Vagina (tissue), 2 donors: Measurements from ENCODE around the gene RPS6KC1. TPM values are rescaled to one million over a fixed set of nuclear protein-coding genes. Genes with fewer than 3 reads are reported as not detected.

Experiments
- DNase-seq, 2 donors: peaks; one replicate each; pipeline ENCODE4 v3.0.0-alpha.2; 2017; ENCODE audit errors: extremely low spot score in 2 of 2
- H3K27ac ChIP-seq: fragments of 200-600 bp; sonication (generic); one replicate; pipeline ENCODE4 v1.5.1; 2019
- H3K27me3 ChIP-seq: fragments of 200-600 bp; sonication (generic); one replicate; pipeline ENCODE4 v1.5.1; 2019
- H3K36me3 ChIP-seq, 2 donors: fragments of 200-600 bp; sonication (generic); one replicate each; pipeline ENCODE4 v1.5.1; 2017 to 2019
- H3K4me1 ChIP-seq: fragments of 200-600 bp; sonication (generic); one replicate; pipeline ENCODE4 v1.5.1; 2019
- H3K4me3 ChIP-seq, 2 donors: fragments of 200-600 bp; sonication (generic); 1 replicate in 1 of 2; 2 replicates in 1 of 2; pipeline ENCODE4 v1.5.1; 2016 to 2019
- H3K9me3 ChIP-seq: fragments of 200-600 bp; sonication (generic); one replicate; pipeline ENCODE4 v1.5.1; 2019
- POLR2A ChIP-seq, 2 donors: fragments of 450-650 bp; IDR thresholded peaks; one replicate each; pipeline ENCODE4 v1.6.1; 2017; ENCODE audit warnings: antibody characterized with exemption in 2 of 2, mild to moderate bottlenecking in 2 of 2, moderate library complexity in 2 of 2
- POLR2AphosphoS5 ChIP-seq, 2 donors: sonication (generic); formaldehyde crosslinking; IDR thresholded peaks; one replicate each; pipeline ENCODE4 v1.9.0; 2017; ENCODE audit warnings: antibody characterized with exemption in 2 of 2, mild to moderate bottlenecking in 2 of 2, low read depth in 1 of 2; ENCODE audit not compliant: insufficient read depth in 1 of 2
- intact Hi-C: fragments of 100-400 bp; cut with DNase I; formaldehyde crosslinking; loops from one replicate; pipeline ENCODE4 v1.15.1; 2023
- total RNA-seq: library from RNA; depleted of rRNA; stranded (reverse); fragments of >200 nt; gene quantifications from one replicate; pipeline ENCODE4 v1.2.3, GENCODE V29; 2016
- TF ChIP-seq, protein P1 (sequence below), 3 experiments: fragments of 450-650 bp in 2 of 3; fragments of 200-600 bp in 1 of 3; sonication (generic) in 1 of 3; IDR thresholded peaks; one replicate each; pipeline ENCODE4 v1.5.1; 2017 to 2019; ENCODE audit warnings: antibody characterized with exemption in 3 of 3, mild to moderate bottlenecking in 2 of 3, moderate library complexity in 2 of 3

RPS6KC1 gene
- total RNA-seq, 1 donor from 2014 or later, result 14.2 TPM

DNA sequence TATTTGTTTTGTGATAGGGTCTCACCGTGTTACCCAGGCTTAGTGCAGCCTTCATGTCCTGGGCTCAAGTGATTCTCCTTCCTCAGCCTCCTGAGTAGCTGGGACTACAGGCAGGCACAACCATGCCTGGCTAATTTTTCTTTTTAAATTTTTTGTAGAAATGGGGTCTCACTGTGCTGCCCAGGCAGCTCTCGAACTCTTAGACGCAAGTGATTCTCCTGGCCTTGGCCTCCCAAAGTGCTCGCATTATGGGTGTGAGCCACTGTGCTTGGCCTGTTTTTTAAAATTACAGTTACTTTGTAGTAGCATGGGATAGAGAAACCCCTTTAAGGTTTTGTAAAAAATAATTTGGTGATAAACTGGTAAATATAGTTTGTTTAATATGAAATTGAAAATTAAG is 69.9 kb downstream of the RPS6KC1 start:
- intact Hi-C loops, result no loop called here
- TF ChIP-seq POLR2A (IDR thresholded peaks at IDR 0.05), result no peak
- TF ChIP-seq, protein P1, sequence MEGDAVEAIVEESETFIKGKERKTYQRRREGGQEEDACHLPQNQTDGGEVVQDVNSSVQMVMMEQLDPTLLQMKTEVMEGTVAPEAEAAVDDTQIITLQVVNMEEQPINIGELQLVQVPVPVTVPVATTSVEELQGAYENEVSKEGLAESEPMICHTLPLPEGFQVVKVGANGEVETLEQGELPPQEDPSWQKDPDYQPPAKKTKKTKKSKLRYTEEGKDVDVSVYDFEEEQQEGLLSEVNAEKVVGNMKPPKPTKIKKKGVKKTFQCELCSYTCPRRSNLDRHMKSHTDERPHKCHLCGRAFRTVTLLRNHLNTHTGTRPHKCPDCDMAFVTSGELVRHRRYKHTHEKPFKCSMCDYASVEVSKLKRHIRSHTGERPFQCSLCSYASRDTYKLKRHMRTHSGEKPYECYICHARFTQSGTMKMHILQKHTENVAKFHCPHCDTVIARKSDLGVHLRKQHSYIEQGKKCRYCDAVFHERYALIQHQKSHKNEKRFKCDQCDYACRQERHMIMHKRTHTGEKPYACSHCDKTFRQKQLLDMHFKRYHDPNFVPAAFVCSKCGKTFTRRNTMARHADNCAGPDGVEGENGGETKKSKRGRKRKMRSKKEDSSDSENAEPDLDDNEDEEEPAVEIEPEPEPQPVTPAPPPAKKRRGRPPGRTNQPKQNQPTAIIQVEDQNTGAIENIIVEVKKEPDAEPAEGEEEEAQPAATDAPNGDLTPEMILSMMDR (IDR thresholded peaks at IDR 0.05), result no peak
- no peak for TF ChIP-seq POLR2AphosphoS5 (IDR thresholded peaks at IDR 0.05; ENCODE audit: insufficient read depth in 1 of 2, low read depth in 1 of 2)
- no peaks in the 10 kb centered on the region for H3K9me3 ChIP-seq

DNA sequence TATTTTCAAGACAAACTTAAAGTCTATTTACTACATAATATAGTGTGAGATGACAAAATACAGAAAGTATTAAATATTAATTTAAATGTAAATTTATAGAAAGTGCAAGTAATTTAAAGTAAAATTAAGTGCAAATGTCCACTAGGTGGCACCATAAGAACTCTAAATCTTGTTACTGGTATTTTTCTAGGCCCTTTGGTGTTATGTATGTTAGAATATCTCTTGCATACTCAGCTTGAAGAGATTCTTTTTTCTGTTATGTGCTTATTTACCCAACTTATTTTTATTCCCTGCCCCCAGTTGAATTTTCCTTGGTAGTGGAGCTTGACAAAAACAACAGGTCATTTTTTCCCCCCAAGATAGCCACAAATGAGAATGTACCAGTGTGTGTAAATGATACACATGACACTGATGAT is 71.5 kb downstream of the RPS6KC1 start:
- H3K36me3 ChIP-seq, result no peaks in the 10 kb centered on the region
- intact Hi-C loops, result no loop called here

More for the DNA sequence above, 69.9 kb downstream of the RPS6KC1 start:
- no peak for DNase-seq
- H3K27ac ChIP-seq, result no peak overlapping the region
- H3K4me3 ChIP-seq, result no peak overlapping the region
- H3K36me3 ChIP-seq, result no peaks in the 10 kb centered on the region
- no peaks in the 10 kb centered on the region for H3K4me1 ChIP-seq
- H3K27me3 ChIP-seq, result no peaks in the 10 kb centered on the region

DNA sequence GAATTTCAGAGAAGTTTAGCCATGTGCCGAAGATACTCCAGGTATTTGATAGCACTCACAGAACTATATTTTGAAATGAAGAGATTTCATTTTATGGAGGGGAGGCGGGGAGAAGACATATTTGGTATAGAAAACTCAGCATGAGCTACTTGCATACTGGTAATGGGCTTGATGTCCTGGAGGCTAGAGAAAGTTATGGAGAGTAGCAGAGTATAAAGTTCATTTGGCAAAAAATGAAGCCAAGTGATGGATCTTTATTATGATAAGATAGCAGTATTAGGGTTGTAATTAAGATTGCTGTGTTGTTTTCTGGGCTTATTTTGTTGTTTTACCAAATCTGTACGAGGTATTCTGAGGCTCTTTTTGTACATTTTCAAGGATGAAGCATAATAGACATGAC is 72.0 kb downstream of the RPS6KC1 start:
- DNase-seq, result no peak
- no peak overlapping the region for H3K4me3 ChIP-seq
- intact Hi-C loops, result no loop called here
- no peaks in the 10 kb centered on the region for H3K4me1 ChIP-seq
- no peaks in the 10 kb centered on the region for H3K27me3 ChIP-seq
- H3K27ac ChIP-seq, result no peak overlapping the region
- H3K9me3 ChIP-seq, result no peaks in the 10 kb centered on the region
- H3K36me3 ChIP-seq, result no peaks in the 10 kb centered on the region
- TF ChIP-seq, protein P1 (IDR thresholded peaks at IDR 0.05), result no peak
- TF ChIP-seq POLR2AphosphoS5 (IDR thresholded peaks at IDR 0.05; ENCODE audit: insufficient read depth in 1 of 2, low read depth in 1 of 2) (no peak), POLR2A (IDR thresholded peaks at IDR 0.05) (no peak)

More for the DNA sequence above, 71.5 kb downstream of the RPS6KC1 start:
- no peaks in the 10 kb centered on the region for H3K9me3 ChIP-seq
- no peak overlapping the region for H3K27ac ChIP-seq
- no peak for DNase-seq
- H3K27me3 ChIP-seq, result no peaks in the 10 kb centered on the region
- H3K4me3 ChIP-seq, result no peak overlapping the region
- H3K4me1 ChIP-seq, result no peaks in the 10 kb centered on the region
- TF ChIP-seq, protein P1 (IDR thresholded peaks at IDR 0.05), result peak in 1 of 3 experiments; percentile 35
- no peak for TF ChIP-seq POLR2AphosphoS5 (IDR thresholded peaks at IDR 0.05; ENCODE audit: insufficient read depth in 1 of 2, low read depth in 1 of 2)

DNA sequence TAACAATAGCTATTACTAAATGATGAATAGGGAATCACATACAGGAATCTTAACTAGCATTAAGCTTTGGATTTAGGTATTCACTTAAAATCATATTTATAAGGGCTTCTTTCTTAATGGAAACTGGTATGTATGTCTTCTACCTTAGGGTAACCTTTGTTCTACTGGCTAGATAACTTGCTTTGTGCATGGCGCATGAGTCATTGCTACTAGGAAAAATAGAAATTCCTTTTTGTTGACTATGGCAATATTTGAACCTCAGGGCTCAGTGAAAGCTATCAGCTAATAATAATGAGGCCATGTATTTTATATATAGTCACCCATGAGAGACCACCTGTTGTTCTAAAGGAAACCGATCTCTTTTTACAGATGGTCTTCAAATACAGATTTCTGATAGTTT is 72.5 kb downstream of the RPS6KC1 start:
- Histone ChIP-seq H3K4me1 (no peaks in the 10 kb centered on the region), H3K9me3 (no peaks in the 10 kb centered on the region), H3K36me3 (no peaks in the 10 kb centered on the region), H3K27ac (no peak overlapping the region), H3K27me3 (no peaks in the 10 kb centered on the region), H3K4me3 (no peak overlapping the region)
- no peak for DNase-seq
- TF ChIP-seq POLR2AphosphoS5 (IDR thresholded peaks at IDR 0.05; ENCODE audit: insufficient read depth in 1 of 2, low read depth in 1 of 2), result no peak
- TF ChIP-seq, protein P1 (IDR thresholded peaks at IDR 0.05), result no peak
- no peak for TF ChIP-seq POLR2A (IDR thresholded peaks at IDR 0.05)
- intact Hi-C loops, result no loop called here

DNA sequence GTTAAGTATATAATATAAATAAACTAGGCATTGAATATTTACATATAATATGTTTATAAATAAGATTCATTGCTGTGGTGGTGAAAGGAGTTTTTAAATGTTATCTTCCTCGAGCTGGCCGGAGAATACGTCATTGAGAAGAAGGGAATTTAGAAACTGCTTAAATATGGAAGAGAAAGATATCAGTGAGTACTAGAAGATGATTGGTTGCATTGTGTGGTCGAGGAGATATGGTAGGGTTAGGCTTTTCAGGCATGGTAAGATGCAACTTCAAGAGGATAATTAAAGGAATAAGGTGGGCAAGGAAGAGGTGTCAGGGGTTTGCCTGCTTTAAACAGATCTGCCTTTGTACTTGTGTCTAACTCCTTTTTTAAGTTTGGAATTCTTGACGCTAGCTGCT is 73.5 kb downstream of the RPS6KC1 start:
- no peaks in the 10 kb centered on the region for H3K36me3 ChIP-seq
- TF ChIP-seq POLR2AphosphoS5 (IDR thresholded peaks at IDR 0.05; ENCODE audit: insufficient read depth in 1 of 2, low read depth in 1 of 2) (no peak), POLR2A (IDR thresholded peaks at IDR 0.05) (no peak)
- TF ChIP-seq, protein P1 (IDR thresholded peaks at IDR 0.05), result no peak
- H3K27ac ChIP-seq, result no peak overlapping the region
- H3K27me3 ChIP-seq, result no peaks in the 10 kb centered on the region
- intact Hi-C loops, result no loop called here
- H3K4me1 ChIP-seq, result no peaks in the 10 kb centered on the region
- no peaks in the 10 kb centered on the region for H3K9me3 ChIP-seq
- H3K4me3 ChIP-seq, result no peak overlapping the region
- no peak for DNase-seq
